ENCODE measurements around the gene ZNF823. TPM values are rescaled to one million over a fixed set of nuclear protein-coding genes. Genes with fewer than 3 reads are reported as not detected.

The ZNF823 gene
- total RNA-seq (1 to 10 TPM; 1.5 to 4.3 (median 2.2) TPM), polyA plus RNA-seq (1 to 10 TPM; 1.6 to 3.9 (median 2.5) TPM)
- long read RNA-seq, donor 1, partial matches to known transcripts = 0 of 1 reads
- long read RNA-seq, donor 1, other reads (novel, unspliced or antisense) = 0 of 1 reads
- long read RNA-seq, donor 2, partial matches to known transcripts = 0 of 5 reads
- long read RNA-seq, donor 2, other reads (novel, unspliced or antisense) = 1 of 5 reads

DNA sequence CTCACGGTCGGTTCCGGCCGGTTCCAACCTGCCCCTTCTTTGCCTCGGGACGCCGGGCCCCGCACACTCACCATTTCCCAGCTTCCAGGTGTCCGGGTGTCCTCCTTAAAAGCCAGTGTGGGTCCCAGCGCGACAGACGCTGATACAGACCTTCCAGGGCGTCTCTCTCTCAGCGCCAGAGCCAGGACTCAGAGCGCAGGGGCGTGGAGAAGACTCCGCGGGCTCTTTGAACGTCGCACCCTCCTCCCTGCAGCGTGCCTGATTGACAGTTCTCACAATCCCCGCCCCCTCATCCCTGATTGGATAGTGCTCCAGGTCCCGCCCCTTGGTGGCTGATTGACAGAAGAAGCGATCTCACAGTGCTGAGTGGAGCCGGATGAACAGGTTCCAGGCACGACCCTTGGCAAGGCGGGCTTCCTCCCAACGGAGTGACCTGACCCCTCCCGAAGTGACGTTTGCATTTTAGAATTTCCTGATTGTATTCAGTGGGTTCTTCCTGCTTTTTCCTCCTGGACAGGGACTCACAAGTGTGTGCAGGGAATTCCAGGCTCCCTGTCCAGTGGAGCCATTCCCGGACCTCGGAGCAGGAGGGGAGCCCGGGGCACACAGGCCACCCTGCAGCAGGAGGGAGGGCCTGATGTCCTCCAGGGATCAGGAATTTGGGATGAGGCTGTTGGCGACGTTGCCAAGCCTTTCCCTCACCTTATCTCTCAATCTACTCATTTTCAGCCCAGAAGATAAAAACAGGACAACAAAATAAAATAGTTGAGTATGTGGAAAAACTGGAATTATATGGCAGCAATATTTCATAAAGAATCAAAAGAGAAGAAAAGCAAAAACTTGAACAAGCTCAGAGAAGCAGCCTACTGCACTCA lies at the start of gene ZNF823:
ZNF823 (minus strand) TSS at position 201 of the 875 bp plus-strand sequence; CDS start at position 74, 127 bp downstream.
- Histone ChIP-seq H3K4me3 (peak within 1 kb of the TSS; percentile 97), H3K9me3 (no peaks in the 10 kb centered on the region), H3K4me1 (peaks cover 6% of the 10 kb centered on the region), H3K36me3 (ENCODE audit: insufficient read depth in 1 of 2, low read depth in 1 of 2) (no peaks in the 10 kb centered on the region), H3K27me3 (ENCODE audit: insufficient read depth in 3 of 3, low read length in 2 of 3) (no peaks in the 10 kb centered on the region), H3K27ac (peak within 1 kb of the TSS; percentile 83)
- intact Hi-C loops (cut with DNase I) = loop anchor here in 1 of 2 donors (2.0 kb wide), 1 partner anchor 28 kb away; the partner anchor contains the start of gene ZNF441
- ATAC-seq (peak; percentile 100), DNase-seq (peak; percentile 97 to 99)
- WGBS, 3 donors = 0 to 1% (median 1%) methylated on average over 33 to 35 of the region's 35 CpGs
- TF ChIP-seq, protein P1, sequence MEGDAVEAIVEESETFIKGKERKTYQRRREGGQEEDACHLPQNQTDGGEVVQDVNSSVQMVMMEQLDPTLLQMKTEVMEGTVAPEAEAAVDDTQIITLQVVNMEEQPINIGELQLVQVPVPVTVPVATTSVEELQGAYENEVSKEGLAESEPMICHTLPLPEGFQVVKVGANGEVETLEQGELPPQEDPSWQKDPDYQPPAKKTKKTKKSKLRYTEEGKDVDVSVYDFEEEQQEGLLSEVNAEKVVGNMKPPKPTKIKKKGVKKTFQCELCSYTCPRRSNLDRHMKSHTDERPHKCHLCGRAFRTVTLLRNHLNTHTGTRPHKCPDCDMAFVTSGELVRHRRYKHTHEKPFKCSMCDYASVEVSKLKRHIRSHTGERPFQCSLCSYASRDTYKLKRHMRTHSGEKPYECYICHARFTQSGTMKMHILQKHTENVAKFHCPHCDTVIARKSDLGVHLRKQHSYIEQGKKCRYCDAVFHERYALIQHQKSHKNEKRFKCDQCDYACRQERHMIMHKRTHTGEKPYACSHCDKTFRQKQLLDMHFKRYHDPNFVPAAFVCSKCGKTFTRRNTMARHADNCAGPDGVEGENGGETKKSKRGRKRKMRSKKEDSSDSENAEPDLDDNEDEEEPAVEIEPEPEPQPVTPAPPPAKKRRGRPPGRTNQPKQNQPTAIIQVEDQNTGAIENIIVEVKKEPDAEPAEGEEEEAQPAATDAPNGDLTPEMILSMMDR (IDR thresholded peaks at IDR 0.05) = no peak

DNA sequence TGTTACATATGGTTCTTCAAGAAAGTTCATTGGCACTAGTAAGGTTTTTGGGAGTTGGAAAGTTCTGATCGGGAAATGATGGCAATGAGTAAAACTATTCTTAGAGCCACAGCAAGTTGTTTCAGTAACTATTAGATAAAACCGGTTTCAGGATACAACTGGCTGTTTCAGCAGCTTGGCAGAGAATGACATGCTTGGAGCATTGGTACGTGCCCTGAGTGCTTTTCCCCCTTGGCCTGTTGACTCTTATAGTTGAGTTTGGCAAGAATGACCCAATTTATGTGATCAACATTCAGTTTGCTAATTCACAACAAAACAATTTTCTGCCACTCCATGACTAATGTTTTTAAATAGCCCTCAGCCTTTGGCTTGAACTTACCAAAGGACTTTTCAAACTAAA lies 48.8 kb upstream of the ZNF823 start:
- TF ChIP-seq, protein P1 (IDR thresholded peaks at IDR 0.05) = no peak
- no peak for DNase-seq
- peaks cover 0 to 4% of the 10 kb centered on the region in 2 donors for H3K36me3 ChIP-seq (ENCODE audit: insufficient read depth in 1 of 2, low read depth in 1 of 2)
- no peak for ATAC-seq
- intact Hi-C loops (cut with DNase I) = loop anchor here in 1 of 2 donors (10.0 kb wide), 1 partner anchor 113 kb away; no protein-coding TSS in a partner anchor
- no peak overlapping the region for H3K27ac ChIP-seq
- no peaks in the 10 kb centered on the region for H3K27me3 ChIP-seq (ENCODE audit: insufficient read depth in 3 of 3, low read length in 2 of 3)
- no peaks in the 10 kb centered on the region for H3K4me1 ChIP-seq
- H3K9me3 ChIP-seq = peaks cover 77% of the 10 kb centered on the region
- WGBS, 3 donors = 70 to 76% (median 74%) methylated on average over 3 of the region's 3 CpGs
- no peak overlapping the region for H3K4me3 ChIP-seq

DNA sequence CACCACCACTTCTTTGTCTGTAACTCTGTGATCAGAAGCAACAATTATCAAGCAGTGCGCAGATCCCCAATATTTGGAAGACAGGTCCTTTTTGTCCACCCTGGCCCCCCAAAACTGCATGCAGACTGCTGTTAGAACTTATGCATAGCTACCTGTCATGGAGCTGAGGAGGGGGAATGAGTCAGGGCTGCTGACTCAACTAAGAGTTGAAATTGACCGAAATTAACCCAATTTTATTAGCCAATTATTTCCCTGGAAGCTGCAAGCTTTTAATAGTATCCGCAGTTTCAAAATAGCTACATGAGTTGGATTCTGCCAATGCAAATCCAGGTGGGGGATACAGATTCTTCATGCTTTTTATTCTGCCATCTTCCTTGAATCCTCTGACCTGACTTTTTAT lies 45.6 kb upstream of the ZNF823 start:
- TF ChIP-seq, protein P1 (IDR thresholded peaks at IDR 0.05) = no peak
- Histone ChIP-seq H3K9me3 (peaks cover 93% of the 10 kb centered on the region), H3K4me3 (no peak overlapping the region), H3K27ac (no peak overlapping the region), H3K27me3 (ENCODE audit: insufficient read depth in 3 of 3, low read length in 2 of 3) (no peaks in the 10 kb centered on the region), H3K36me3 (ENCODE audit: insufficient read depth in 1 of 2, low read depth in 1 of 2) (peaks cover 22 to 29% of the 10 kb centered on the region in 2 donors), H3K4me1 (no peaks in the 10 kb centered on the region)
- DNase-seq = no peak
- WGBS, 3 donors = 95 to 97% (median 97%) methylated on average over 3 of the region's 3 CpGs
- intact Hi-C loops (cut with DNase I) = loop anchor here in 1 of 2 donors (10.0 kb wide), 1 partner anchor 110 kb away; no protein-coding TSS in a partner anchor
- no peak for ATAC-seq

DNA sequence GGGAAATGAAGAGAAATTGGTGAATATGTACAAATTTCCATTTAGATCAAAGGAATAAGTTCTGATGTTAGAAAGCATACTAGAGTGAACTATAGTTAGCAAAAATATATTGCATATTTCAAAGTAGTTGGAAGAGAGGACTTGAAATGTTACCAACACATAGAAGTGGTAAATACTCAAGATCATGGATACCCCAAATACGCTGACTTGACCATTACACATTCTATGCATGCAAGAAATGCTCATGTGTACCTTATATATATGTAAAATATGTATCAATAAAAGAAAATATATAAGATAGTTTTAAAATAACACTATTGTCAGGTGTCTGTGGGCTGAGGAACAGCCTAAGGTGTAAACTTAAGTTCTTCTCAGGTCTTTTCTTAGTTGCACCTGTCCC lies 45.0 kb upstream of the ZNF823 start:
- Histone ChIP-seq H3K36me3 (ENCODE audit: insufficient read depth in 1 of 2, low read depth in 1 of 2) (peaks cover 27 to 35% of the 10 kb centered on the region in 2 donors), H3K4me1 (no peaks in the 10 kb centered on the region), H3K4me3 (no peak overlapping the region), H3K27ac (no peak overlapping the region), H3K27me3 (ENCODE audit: insufficient read depth in 3 of 3, low read length in 2 of 3) (no peaks in the 10 kb centered on the region), H3K9me3 (peaks cover 93% of the 10 kb centered on the region)
- TF ChIP-seq, protein P1 (IDR thresholded peaks at IDR 0.05) = no peak
- DNase-seq = no peak
- intact Hi-C loops (cut with DNase I) = loop anchor here in 1 of 2 donors (10.0 kb wide), 1 partner anchor 109 kb away; no protein-coding TSS in a partner anchor
- no peak for ATAC-seq
- WGBS, 3 donors = 99 to 100% (median 100%) methylated on average over 1 of the region's 1 CpG
